Activated naive CD4-positive, alpha-beta T cell (primary cell): ENCODE measurements around the gene RAD23B.
"Not testable (repeated sequence)": the region's sequence is repeated elsewhere in the genome, so short reads cannot be mapped to it uniquely, and the experiment has no call there.

Experiments
- DNase-seq, 4 experiments: peaks; one replicate each; lab custom pipeline; 2025; lab: John Stamatoyannopoulos, UW

RAD23B gene

DNA sequence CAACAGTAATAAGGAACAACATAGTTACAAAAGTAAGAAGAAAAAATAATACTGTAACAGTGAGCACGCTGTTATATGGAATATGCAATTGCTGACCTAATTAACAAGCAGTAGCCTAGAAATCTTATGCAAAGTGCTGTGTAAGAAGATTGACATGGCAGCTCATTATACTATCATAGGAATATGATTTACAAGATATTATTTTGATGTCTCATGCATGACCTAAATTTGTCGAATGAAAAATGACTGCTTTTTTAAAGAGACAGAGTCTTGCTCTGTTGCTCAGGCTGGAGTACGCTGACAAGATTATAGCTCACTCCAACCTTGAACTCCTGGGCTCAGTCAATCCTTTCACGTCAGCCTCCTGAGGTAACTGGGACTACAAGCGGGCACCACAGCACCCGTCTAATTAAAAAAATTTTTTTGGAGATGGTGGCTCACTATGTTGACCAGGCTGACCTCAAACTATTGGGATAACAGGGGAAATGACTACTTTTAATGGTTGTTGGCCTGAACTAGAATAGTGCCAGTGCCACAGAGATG, 10.5 kb downstream of the RAD23B start:
- no peak for DNase-seq

- DNase-seq, result no peak
These were observed 11.7 kb downstream of the RAD23B start for GRCh38 chr9:107294756-107295155.

GRCh38 chr9:107295995-107296394, 12.9 kb downstream of the RAD23B start:
- no peak for DNase-seq

- DNase-seq, result not testable (repeated sequence)
These were observed 13.5 kb downstream of the RAD23B start for GRCh38 chr9:107296592-107296991.

GRCh38 chr9:107299437-107299836, 16.4 kb downstream of the RAD23B start:
- no peak for DNase-seq

- no peak for DNase-seq
These were observed 23.2 kb downstream of the RAD23B start for GRCh38 chr9:107306308-107306707.

GRCh38 chr9:107307331-107307730, 24.3 kb downstream of the RAD23B start:
- DNase-seq, result no peak

GRCh38 chr9:107308461-107308860, 25.4 kb downstream of the RAD23B start:
- no peak for DNase-seq

- no peak for DNase-seq
These were observed 26.2 kb downstream of the RAD23B start for GRCh38 chr9:107309271-107309670.

DNA sequence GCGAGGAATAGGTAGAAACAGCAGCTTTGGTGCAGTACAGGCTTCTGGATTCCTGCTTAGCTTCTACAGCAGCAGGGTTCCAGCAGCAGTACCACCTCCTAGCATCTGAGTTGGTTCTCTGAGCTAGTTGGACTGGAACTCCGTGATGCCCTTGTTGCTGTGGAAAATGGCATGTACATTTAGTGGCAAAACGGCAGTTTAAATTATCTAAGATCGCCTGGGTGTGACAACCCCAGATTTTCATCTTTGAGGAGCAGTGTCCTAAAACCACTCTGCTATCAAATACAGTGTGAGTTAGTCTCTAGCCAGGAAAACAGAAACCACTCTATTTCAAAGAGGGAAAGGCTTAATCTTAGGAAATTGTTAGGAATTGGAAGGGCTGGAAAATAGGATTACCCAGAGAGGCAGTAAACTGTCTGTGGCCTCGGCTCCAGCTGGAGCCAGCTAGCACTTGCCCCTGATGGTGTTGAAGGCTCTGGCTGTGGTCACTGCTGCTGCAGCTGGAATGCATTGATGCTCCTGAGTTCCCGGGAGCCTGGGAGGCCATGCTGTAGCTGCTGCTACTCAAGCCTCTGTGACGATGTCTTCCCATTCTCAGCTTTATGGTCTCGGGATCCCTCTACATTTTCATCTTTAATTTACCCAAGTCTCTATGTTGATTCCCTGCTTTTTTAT, 29.4 kb downstream of the RAD23B start:
- no peak for DNase-seq

- DNase-seq, result no peak
These were observed 30.5 kb downstream of the RAD23B start for GRCh38 chr9:107313555-107314096.

DNA sequence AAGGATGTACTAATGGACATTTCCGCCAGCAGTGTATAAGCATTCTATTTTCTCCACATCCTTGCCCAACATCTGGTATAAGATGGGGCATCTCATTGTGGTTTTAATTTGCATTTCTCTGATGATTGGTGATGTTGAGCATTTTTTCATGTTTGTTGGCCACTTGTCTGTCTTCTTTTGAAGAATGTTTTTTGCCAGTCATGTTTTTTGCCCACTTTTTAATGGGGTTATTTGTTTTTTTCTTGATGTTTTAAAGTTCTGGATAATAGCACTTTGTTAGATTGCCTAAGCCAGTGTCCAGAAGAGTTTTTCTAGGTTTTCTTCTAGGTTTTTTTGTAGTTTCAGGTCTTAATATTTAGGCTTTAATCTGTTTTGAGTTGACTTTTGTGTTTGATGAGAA, 31.7 kb downstream of the RAD23B start:
- DNase-seq, result no peak

DNA sequence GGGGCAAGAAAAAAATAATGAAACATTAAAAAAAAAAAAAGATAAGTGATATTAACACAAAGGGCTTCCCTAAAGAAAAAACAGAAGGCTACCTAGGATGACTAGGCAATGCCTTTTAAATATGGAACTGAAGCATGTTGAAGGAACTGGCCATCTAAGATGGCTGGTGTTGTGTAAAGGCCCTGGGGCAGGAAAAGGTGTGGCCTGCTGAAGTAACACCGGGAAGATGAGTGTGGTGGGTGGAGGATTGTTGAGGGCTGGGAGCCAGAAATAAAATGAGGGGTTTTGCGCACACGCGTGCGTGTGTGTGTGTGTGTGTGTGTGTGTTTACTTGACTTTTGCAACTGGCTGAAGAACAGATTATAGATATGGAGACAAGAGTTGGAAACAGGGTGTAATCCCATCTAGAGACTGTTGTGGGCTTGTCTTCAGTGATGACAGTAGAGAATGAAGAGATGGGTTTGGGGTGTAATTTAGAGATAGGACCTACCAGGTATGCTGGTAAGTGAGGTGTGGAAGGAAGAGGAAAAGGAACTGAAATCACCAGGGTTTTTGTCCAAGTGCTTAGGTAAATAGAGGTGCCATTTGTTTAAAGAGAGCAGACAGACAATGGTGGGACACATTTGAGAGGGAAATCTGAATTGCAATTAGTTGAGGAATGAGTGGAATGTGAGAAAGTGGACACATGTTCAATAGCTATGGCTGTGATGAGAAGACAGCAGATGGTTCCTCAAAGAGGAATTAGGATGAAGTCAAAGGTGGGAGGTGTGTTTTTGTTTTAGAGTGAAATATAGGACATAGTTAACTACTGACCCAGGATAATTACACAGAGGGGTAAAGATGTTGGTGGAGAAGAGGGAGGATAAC, 33.9 kb downstream of the RAD23B start:
- no peak for DNase-seq

DNA sequence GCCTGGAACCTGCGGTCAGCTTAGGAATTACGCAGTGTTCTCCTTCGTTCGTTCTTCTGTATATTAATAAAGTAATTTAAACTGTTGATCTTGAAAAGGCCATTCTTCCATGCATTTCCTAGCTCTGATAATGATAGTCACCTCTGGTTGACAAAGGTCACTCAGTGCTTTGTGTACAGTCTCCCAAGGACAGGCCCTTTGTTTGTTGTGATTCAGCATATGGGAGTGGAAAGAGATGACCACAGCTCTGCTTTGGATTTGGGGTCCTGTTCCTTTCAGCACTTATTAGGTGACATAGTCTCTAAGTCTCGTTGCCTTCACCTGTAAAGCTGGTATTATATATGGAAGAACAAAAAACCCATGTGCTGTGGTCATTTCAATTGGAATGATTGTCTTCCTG, 39.6 kb downstream of the RAD23B start:
- no peak for DNase-seq

- no peak for DNase-seq
These were observed 40.9 kb downstream of the RAD23B start for GRCh38 chr9:107323836-107324585.

- no peak for DNase-seq
These were observed 42.8 kb downstream of the RAD23B start for GRCh38 chr9:107325842-107326241.

GRCh38 chr9:107328510-107328909, 45.4 kb downstream of the RAD23B start:
- DNase-seq, result no peak

DNA sequence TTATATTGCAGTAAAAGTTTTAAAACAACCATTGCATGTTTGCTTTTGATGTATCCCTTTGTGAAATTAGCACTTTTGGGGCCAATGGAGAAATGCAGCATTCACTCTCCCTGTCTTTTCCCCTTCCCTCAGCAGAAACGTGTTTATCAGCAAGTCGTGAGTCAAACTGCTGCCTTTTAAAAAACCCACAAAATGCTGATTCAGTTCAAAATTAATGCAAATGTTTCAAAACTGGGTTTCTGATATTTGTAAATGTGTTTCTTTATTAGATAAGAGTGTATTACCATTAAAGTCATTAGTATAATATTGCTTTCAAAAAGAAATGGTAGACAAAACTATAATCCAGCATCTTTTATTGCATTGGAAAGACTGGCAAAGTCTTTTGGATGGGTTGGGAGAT, 47.3 kb downstream of the RAD23B start:
- no peak for DNase-seq

DNA sequence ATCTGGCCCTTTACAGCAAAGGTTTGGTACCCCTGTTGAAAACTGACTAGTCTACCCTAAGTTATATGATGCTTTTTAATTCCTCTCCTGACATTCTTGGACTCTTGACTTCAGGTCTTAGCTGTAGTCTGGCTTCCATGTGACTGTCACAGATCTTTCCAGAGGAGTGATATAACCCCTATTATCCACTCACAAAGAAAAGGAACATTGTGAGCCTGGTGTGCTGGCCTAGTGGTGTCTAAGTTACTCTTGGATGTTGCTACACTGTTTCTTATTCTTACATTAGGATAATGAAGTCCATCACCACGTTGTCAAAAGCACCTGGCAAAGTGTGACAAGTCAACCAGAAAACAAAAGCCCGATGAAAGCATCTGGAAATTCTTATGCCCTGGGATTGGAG, 49.8 kb downstream of the RAD23B start:
- no peak for DNase-seq

GRCh38 chr9:107333363-107333762, 50.3 kb downstream of the RAD23B start:
- DNase-seq, result no peak

DNA sequence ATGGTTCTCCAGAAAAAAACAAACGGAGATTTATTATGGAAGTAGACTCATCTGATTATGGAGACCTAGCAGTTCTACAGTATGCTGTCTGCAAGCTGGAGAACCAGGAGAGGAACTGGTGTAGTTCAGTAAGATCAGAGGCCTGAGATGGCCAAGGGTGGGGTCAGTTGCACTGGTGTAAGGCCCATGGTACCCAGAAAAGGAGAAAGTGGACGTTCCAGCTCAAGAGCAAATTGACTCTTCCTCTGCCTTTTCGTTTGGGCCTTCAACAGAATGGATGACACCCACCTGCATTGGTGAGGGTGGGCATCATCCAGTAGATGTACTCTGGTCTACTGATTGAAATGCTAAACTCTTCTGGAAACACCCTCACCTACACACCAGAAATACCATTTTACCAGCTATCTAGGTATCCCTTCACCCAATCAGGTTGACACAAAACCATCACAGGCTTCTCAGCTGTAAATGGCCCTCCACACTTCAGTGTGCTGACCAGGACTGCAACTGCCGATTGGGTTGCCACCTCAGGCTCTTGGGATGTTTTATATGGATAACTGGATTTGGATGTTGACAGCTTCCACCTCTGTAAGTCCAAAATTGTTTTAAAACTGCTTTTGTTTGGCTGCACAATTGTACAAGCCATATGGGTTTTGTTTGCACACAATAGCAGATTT, 51.2 kb downstream of the RAD23B start:
- no peak for DNase-seq

DNA sequence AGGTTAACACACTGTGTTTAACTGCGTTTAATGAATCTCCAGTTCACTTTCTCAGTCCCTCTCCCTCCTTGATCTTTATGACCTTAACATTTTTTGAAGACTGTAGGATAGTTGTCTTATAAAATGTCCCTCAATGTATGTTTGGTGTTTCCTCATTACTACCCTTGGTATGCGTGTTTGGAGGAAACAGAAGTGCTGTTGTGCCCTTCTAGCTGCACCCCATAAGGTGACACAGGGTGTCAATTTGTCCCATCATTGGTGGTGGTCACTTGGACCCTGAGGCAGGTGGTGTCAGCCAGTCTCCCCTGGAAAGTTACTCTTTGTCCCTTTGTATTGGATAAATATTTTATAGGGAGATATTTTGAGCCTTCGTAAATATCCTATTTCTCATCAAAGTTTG, 52.3 kb downstream of the RAD23B start:
- no peak for DNase-seq
